ENCODE results near the gene NID1. TPM values are rescaled to one million over a fixed set of nuclear protein-coding genes. Genes with fewer than 3 reads are reported as not detected.

NID1 gene
- total RNA-seq (2014; rRNA removed; shearing (Covaris generic)), result 73.6 and 77.7 TPM in 2 replicates
- 79.1 and 82.0 TPM in 2 replicates for polyA plus RNA-seq (2016; fragmentation: Nextera tagmentation; extraction: Ambion mirVana)

GRCh38 chr1:236064674-236065508 is at the start of gene NID1:
Gene NID1, minus strand, starts transcription at chr1:236065090. Its CDS starts 11 bp downstream, at chr1:236065079.
- 1% methylated on average over 59 to 85 of the region's 100 CpGs for WGBS, 2 experiments (ENCODE audit: low coverage in 1 of 2, low lambda C conversion rate in 2 of 2, missing lambda C conversion rate in 2 of 2)

GRCh38 chr1:236114076-236114747 is 49.3 kb upstream of the NID1 start:
- H3K9me2 ChIP-seq (ENCODE audit: insufficient read depth), result no peaks in the 10 kb centered on the region
- TF ChIP-seq EZH2 (IDR thresholded peaks at IDR 0.05; ENCODE audit: insufficient read depth, poor library complexity, severe bottlenecking) (no peak), EZH2phosphoT487 (IDR thresholded peaks at IDR 0.05; ENCODE audit: insufficient read depth, low read depth) (no peak)
- no peaks in the 10 kb centered on the region for H3F3A ChIP-seq (ENCODE audit: insufficient read depth)
- no peaks in the 10 kb centered on the region for H3K4me1 ChIP-seq (ENCODE audit: insufficient read depth)
- H3K79me2 ChIP-seq (ENCODE audit: insufficient read depth), result no peaks in the 10 kb centered on the region
- H2AFZ ChIP-seq, result no peak overlapping the region
- H3K27ac ChIP-seq, result no peak overlapping the region
- H4K20me1 ChIP-seq (ENCODE audit: insufficient read depth), result no peaks in the 10 kb centered on the region
- in situ Hi-C loops (cut with MboI), result loop anchor here (25.0 kb wide), 2 partner anchors 773 to 1448 kb away; no protein-coding TSS in a partner anchor
- no peak overlapping the region for H3K4me2 ChIP-seq (ENCODE audit: unreplicated experiment)
- DNase-seq, result no peak
- no peak overlapping the region for H3K4me3 ChIP-seq
- H3K9ac ChIP-seq, result no peak overlapping the region
- H3K27me3 ChIP-seq (replicated peaks; ENCODE audit: insufficient read depth), result peaks cover 7% of the 10 kb centered on the region; the same call in 1 of the 2 replicates
- WGBS, 2 experiments (ENCODE audit: low coverage in 1 of 2, low lambda C conversion rate in 2 of 2, missing lambda C conversion rate in 2 of 2), result 88 to 89% methylated on average over 5 of the region's 5 CpGs
- no peaks in the 10 kb centered on the region for H3K36me3 ChIP-seq (ENCODE audit: low read depth)
- H3K9me3 ChIP-seq (ENCODE audit: low read depth), result no peaks in the 10 kb centered on the region

More at GRCh38 chr1:236064674-236065508, at the start of gene NID1:
- Histone ChIP-seq H3K4me1 (ENCODE audit: insufficient read depth) (peaks cover 5% of the 10 kb centered on the region; the same call in 1 of the 2 replicates), H2AFZ (peak within 1 kb of the TSS; percentile 90), H3K27ac (peak within 1 kb of the TSS; percentile 53), H3K27me3 (replicated peaks; ENCODE audit: insufficient read depth) (no peaks in the 10 kb centered on the region), H3K9me3 (ENCODE audit: low read depth) (no peaks in the 10 kb centered on the region), H3K4me3 (peak within 1 kb of the TSS; percentile 77), H3K79me2 (ENCODE audit: insufficient read depth) (peaks cover 34% of the 10 kb centered on the region), H3K4me2 (ENCODE audit: unreplicated experiment) (peak within 1 kb of the TSS; percentile 82), H3F3A (ENCODE audit: insufficient read depth) (peaks cover 16% of the 10 kb centered on the region; the same call in 1 of the 2 replicates), H3K9me2 (ENCODE audit: insufficient read depth) (no peaks in the 10 kb centered on the region), H3K36me3 (ENCODE audit: low read depth) (no peaks in the 10 kb centered on the region), H3K9ac (peak within 1 kb of the TSS; percentile 75), H4K20me1 (ENCODE audit: insufficient read depth) (no peaks in the 10 kb centered on the region)
- in situ Hi-C loops (cut with MboI), result no loop called here
- peak; percentile 82 for DNase-seq
- TF ChIP-seq EZH2 (IDR thresholded peaks at IDR 0.05; ENCODE audit: insufficient read depth, poor library complexity, severe bottlenecking) (no peak), EZH2phosphoT487 (IDR thresholded peaks at IDR 0.05; ENCODE audit: insufficient read depth, low read depth) (no peak)

GRCh38 chr1:236113324-236114032 is 48.6 kb upstream of the NID1 start:
- DNase-seq, result no peak
- H2AFZ ChIP-seq, result no peak overlapping the region
- 63 to 65% methylated on average over 15 of the region's 15 CpGs for WGBS, 2 experiments (ENCODE audit: low coverage in 1 of 2, low lambda C conversion rate in 2 of 2, missing lambda C conversion rate in 2 of 2)
- H3F3A ChIP-seq (ENCODE audit: insufficient read depth), result no peaks in the 10 kb centered on the region
- H3K79me2 ChIP-seq (ENCODE audit: insufficient read depth), result no peaks in the 10 kb centered on the region
- H3K27me3 ChIP-seq (replicated peaks; ENCODE audit: insufficient read depth), result peaks cover 6% of the 10 kb centered on the region; the same call in 1 of the 2 replicates
- no peaks in the 10 kb centered on the region for H4K20me1 ChIP-seq (ENCODE audit: insufficient read depth)
- no peak overlapping the region for H3K4me3 ChIP-seq
- H3K4me1 ChIP-seq (ENCODE audit: insufficient read depth), result no peaks in the 10 kb centered on the region
- H3K9ac ChIP-seq, result no peak overlapping the region
- no peak for TF ChIP-seq EZH2 (IDR thresholded peaks at IDR 0.05; ENCODE audit: insufficient read depth, poor library complexity, severe bottlenecking)
- no peak for TF ChIP-seq EZH2phosphoT487 (IDR thresholded peaks at IDR 0.05; ENCODE audit: insufficient read depth, low read depth)
- no peaks in the 10 kb centered on the region for H3K9me3 ChIP-seq (ENCODE audit: low read depth)
- H3K36me3 ChIP-seq (ENCODE audit: low read depth), result no peaks in the 10 kb centered on the region
- no peak overlapping the region for H3K27ac ChIP-seq
- in situ Hi-C loops (cut with MboI), result loop anchor here (25.0 kb wide), 2 partner anchors 774 to 1449 kb away; no protein-coding TSS in a partner anchor
- H3K4me2 ChIP-seq (ENCODE audit: unreplicated experiment), result no peak overlapping the region
- H3K9me2 ChIP-seq (ENCODE audit: insufficient read depth), result no peaks in the 10 kb centered on the region

- Histone ChIP-seq H3K36me3 (ENCODE audit: low read depth) (no peaks in the 10 kb centered on the region), H2AFZ (no peak overlapping the region), H3K27ac (no peak overlapping the region), H3K9me3 (ENCODE audit: low read depth) (no peaks in the 10 kb centered on the region), H3K4me1 (ENCODE audit: insufficient read depth) (no peaks in the 10 kb centered on the region), H3K79me2 (ENCODE audit: insufficient read depth) (no peaks in the 10 kb centered on the region), H3K4me2 (ENCODE audit: unreplicated experiment) (no peak overlapping the region), H3F3A (ENCODE audit: insufficient read depth) (no peaks in the 10 kb centered on the region), H3K9me2 (ENCODE audit: insufficient read depth) (no peaks in the 10 kb centered on the region), H4K20me1 (ENCODE audit: insufficient read depth) (no peaks in the 10 kb centered on the region), H3K4me3 (no peak overlapping the region), H3K27me3 (replicated peaks; ENCODE audit: insufficient read depth) (no peaks in the 10 kb centered on the region), H3K9ac (no peak overlapping the region)
- TF ChIP-seq EZH2 (IDR thresholded peaks at IDR 0.05; ENCODE audit: insufficient read depth, poor library complexity, severe bottlenecking), result no peak
- no peak for TF ChIP-seq EZH2phosphoT487 (IDR thresholded peaks at IDR 0.05; ENCODE audit: insufficient read depth, low read depth)
- in situ Hi-C loops (cut with MboI), result loop anchor here (25.0 kb wide), 2 partner anchors 775 to 1450 kb away; no protein-coding TSS in a partner anchor
- no peak for DNase-seq
- WGBS, 2 experiments (ENCODE audit: low coverage in 1 of 2, low lambda C conversion rate in 2 of 2, missing lambda C conversion rate in 2 of 2), result 56 to 60% methylated on average over 5 to 6 of the region's 6 CpGs
These were observed 47.4 kb upstream of the NID1 start for GRCh38 chr1:236112332-236112627.
